RWPE2 (cell line): ENCODE data around the gene STK4.
A peak's percentile ranks its signal among the peaks of the same experiment; 100 is the strongest.

ENCODE experiments used
- ATAC-seq: fragments of 200-7000 bp; cut with Tn5 transposase; 3 replicates; pipeline ENCODE4 v1.9.1; 2021; ENCODE audit warnings: low read depth
- DNase-seq: peaks from one replicate; pipeline ENCODE4 v3.0.0-alpha.2; 2020; ENCODE audit warnings: low spot score
- H3K27ac ChIP-seq: fragments of 450-650 bp; 2 replicates; pipeline ENCODE4 v1.5.1; 2017; ENCODE audit warnings: mild to moderate bottlenecking; ENCODE audit not compliant: poor library complexity, severe bottlenecking
- H3K27me3 ChIP-seq: fragments of 250-450 bp; sonication (Bioruptor Pico); 2 replicates; pipeline ENCODE4 v1.5.1; 2021; ENCODE audit warnings: mild to moderate bottlenecking, moderate library complexity; ENCODE audit not compliant: insufficient read depth, poor library complexity, severe bottlenecking
- H3K36me3 ChIP-seq: fragments of 250-450 bp; sonication (Bioruptor Pico); 2 replicates; pipeline ENCODE4 v1.5.1; 2020; ENCODE audit warnings: low read depth, mild to moderate bottlenecking, moderate library complexity
- H3K4me1 ChIP-seq: fragments of 250-450 bp; sonication (Bioruptor Pico); 2 replicates; pipeline ENCODE4 v1.5.1; 2021; ENCODE audit warnings: mild to moderate bottlenecking, moderate library complexity; ENCODE audit not compliant: insufficient read depth, poor library complexity, severe bottlenecking
- H3K4me3 ChIP-seq: fragments of 250-450 bp; sonication (Bioruptor Pico); 2 replicates; pipeline ENCODE4 v1.5.1; 2021; ENCODE audit warnings: mild to moderate bottlenecking, moderate library complexity; ENCODE audit not compliant: severe bottlenecking
- H3K9me3 ChIP-seq: fragments of 250-450 bp; sonication (Bioruptor Pico); 2 replicates; pipeline ENCODE4 v1.5.1; 2021; ENCODE audit warnings: mild to moderate bottlenecking, moderate library complexity; ENCODE audit not compliant: severe bottlenecking
- TF ChIP-seq, protein P1 (sequence below): fragments of 450-650 bp; IDR thresholded peaks from one replicate; pipeline ENCODE4 v1.5.1; 2017; ENCODE audit warnings: mild to moderate bottlenecking, moderate library complexity; ENCODE audit not compliant: poor library complexity, severe bottlenecking

STK4 gene

DNA sequence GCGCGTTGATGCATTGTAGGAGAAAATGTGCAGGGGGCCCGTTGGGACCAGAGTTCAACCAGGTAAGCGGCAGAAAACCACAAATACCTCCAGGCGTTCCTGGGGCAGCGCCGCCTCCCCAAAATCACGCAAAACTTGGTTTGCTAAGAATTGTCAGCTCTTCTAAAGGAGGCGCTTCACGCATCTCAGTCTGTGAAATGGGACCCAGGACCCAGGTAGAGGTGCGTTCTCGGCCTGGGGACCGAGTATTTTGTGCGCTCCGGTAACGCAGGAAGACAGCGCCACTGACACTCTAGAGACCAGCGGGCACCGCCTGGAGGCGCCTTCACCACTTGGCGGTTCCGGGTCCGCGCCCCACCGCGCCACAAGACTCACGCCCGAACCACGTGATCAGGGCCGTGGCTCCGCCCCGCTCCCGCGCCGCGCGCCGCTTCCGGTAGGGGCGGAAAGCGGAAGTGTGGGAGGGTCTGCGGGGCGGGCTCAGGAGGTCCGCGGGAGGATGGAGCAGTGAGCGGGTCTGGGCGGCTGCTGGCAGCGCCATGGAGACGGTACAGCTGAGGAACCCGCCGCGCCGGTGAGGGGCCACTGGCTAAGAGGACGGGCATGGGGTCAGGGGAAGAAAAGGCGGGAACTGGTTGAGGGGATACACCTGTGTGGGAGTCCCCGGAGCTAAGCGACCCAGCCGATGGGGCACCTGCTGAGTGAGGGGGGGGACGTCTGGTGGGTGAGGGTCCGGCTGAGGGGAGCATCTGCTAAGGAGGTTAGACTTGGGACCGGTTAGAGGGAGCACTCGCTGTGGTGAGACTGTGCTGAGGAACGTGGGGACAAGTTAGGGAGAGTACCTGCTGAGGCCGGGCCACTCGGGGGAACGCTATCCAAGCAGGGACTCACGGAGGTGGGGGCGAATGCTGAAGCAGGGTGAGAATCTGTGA is at the start of gene STK4:
Gene STK4 (plus strand): TSS at position 483 of the 932 bp plus-strand sequence. CDS start 57 bp downstream, at position 540.
- Histone ChIP-seq H3K36me3 (peaks cover 9% of the 10 kb centered on the region; the same call in 1 of the 2 replicates), H3K4me1 (peaks cover 41% of the 10 kb centered on the region), H3K9me3 (no peaks in the 10 kb centered on the region), H3K27me3 (no peaks in the 10 kb centered on the region), H3K4me3 (peak within 1 kb of the TSS; percentile 79), H3K27ac (peak within 1 kb of the TSS; percentile 36)
- TF ChIP-seq, protein P1, sequence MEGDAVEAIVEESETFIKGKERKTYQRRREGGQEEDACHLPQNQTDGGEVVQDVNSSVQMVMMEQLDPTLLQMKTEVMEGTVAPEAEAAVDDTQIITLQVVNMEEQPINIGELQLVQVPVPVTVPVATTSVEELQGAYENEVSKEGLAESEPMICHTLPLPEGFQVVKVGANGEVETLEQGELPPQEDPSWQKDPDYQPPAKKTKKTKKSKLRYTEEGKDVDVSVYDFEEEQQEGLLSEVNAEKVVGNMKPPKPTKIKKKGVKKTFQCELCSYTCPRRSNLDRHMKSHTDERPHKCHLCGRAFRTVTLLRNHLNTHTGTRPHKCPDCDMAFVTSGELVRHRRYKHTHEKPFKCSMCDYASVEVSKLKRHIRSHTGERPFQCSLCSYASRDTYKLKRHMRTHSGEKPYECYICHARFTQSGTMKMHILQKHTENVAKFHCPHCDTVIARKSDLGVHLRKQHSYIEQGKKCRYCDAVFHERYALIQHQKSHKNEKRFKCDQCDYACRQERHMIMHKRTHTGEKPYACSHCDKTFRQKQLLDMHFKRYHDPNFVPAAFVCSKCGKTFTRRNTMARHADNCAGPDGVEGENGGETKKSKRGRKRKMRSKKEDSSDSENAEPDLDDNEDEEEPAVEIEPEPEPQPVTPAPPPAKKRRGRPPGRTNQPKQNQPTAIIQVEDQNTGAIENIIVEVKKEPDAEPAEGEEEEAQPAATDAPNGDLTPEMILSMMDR, result peak; percentile 93
- ATAC-seq (peak; percentile 90), DNase-seq (peak; percentile 99)

DNA sequence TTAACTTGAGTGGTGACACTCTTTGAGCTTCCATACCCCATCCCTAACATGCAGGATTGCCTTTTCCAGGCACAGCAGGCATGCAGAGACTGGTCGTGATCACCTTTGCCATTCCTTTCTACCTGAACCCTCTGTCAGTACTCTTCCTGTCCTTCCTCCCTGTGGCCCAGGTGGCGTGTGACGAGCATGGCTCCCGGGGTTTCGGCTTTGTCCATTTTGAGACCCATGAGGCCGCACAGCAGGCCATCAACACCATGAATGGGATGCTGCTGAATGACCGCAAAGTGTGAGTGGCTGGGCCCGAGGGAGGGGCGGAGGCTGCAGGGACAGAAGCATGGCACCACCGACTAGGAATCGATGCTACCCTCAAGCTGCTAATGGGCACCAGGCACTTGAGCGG is 49.7 kb upstream of the STK4 start:
- no peaks in the 10 kb centered on the region for H3K4me1 ChIP-seq
- no peaks in the 10 kb centered on the region for H3K9me3 ChIP-seq
- H3K27me3 ChIP-seq, result no peaks in the 10 kb centered on the region
- ATAC-seq (no peak), DNase-seq (peak; percentile 73)
- TF ChIP-seq, protein P1, result no peak
- H3K27ac ChIP-seq, result no peak overlapping the region
- H3K4me3 ChIP-seq, result no peak overlapping the region
- peaks cover 97% of the 10 kb centered on the region for H3K36me3 ChIP-seq

DNA sequence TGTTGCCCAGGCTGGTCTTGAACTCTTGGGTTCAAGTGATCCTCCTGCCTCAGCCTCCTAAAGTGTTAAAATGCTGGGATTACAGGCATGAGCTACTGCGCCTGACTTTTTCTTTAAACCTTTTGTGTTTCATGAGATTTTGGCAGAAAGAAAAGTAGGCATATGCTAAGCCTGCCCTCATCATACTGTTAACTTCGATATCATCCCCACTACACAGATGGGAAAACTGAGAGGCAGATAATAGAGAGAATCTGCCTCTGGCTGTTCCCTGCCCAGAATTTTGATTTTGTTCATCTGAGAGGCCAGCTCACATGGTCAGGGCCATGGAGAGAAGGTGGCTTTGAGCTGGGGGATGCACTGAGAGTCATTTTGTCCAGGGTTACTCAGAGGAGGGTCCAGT is 48.9 kb upstream of the STK4 start:
- H3K9me3 ChIP-seq, result no peaks in the 10 kb centered on the region
- no peak for ATAC-seq
- H3K27me3 ChIP-seq, result no peaks in the 10 kb centered on the region
- no peak overlapping the region for H3K4me3 ChIP-seq
- H3K36me3 ChIP-seq, result peaks cover 97% of the 10 kb centered on the region
- H3K27ac ChIP-seq, result no peak overlapping the region
- TF ChIP-seq, protein P1, result no peak
- DNase-seq, result peak; percentile 14
- no peaks in the 10 kb centered on the region for H3K4me1 ChIP-seq

DNA sequence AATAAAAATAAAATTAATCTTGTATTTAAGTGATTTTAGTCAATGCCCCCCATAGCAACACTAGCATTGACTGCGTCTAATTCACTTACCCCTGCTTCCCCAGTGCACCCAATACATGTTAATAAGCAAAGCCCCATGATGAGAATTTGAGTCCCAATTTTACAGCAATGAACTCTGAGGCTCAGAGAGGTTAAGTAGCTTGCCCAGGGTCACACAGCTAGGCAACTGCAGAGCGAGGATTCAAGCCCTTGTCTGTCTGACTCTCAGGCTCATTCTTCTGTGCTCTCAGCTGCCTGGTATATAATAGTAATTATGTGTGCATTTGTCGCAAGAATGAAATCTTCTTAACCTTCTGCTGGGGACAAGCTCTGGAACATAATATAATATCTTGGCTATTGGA is 48.0 kb upstream of the STK4 start:
- DNase-seq (peak; percentile 29), ATAC-seq (no peak)
- TF ChIP-seq, protein P1, result no peak
- H3K4me3 ChIP-seq, result no peak overlapping the region
- no peaks in the 10 kb centered on the region for H3K9me3 ChIP-seq
- H3K27ac ChIP-seq, result no peak overlapping the region
- H3K36me3 ChIP-seq, result peaks cover 97% of the 10 kb centered on the region
- H3K4me1 ChIP-seq, result no peaks in the 10 kb centered on the region
- H3K27me3 ChIP-seq, result no peaks in the 10 kb centered on the region

DNA sequence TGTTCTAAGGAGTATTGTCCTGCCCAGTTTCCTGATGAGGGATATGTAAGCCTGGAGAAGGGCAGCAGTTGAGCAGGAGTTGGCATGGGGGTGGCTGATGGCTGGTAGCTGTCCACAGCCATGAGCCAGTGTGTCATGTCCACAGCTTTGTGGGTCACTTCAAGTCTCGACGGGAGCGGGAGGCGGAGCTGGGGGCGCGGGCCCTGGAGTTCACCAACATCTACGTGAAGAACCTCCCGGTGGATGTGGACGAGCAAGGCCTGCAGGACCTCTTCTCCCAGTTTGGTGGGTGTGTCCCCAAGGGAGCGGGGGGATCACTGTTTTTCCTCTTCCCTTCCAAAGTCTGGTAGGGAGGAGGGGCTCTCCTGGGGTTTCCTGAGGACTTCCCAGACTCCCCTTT is 47.6 kb upstream of the STK4 start:
- no peaks in the 10 kb centered on the region for H3K9me3 ChIP-seq
- H3K4me3 ChIP-seq, result no peak overlapping the region
- ATAC-seq, result 0 out of 3 replicates have a peak, but pooled peaks have one; percentile 6
- H3K36me3 ChIP-seq, result peaks cover 97% of the 10 kb centered on the region
- TF ChIP-seq, protein P1, result no peak
- H3K4me1 ChIP-seq, result no peaks in the 10 kb centered on the region
- H3K27ac ChIP-seq, result no peak overlapping the region
- no peaks in the 10 kb centered on the region for H3K27me3 ChIP-seq
- DNase-seq, result peak; percentile 80
